Measurements from ENCODE around the gene HBP1. TPM values are rescaled to one million over a fixed set of nuclear protein-coding genes. Genes with fewer than 3 reads are reported as not detected.
"Not testable (repeated sequence)": the region's sequence is repeated elsewhere in the genome, so short reads cannot be mapped to it uniquely, and the experiment has no call there.

Gene HBP1
- polyA plus RNA-seq, 4 donors: 113 to 136 (median 128) TPM

DNA sequence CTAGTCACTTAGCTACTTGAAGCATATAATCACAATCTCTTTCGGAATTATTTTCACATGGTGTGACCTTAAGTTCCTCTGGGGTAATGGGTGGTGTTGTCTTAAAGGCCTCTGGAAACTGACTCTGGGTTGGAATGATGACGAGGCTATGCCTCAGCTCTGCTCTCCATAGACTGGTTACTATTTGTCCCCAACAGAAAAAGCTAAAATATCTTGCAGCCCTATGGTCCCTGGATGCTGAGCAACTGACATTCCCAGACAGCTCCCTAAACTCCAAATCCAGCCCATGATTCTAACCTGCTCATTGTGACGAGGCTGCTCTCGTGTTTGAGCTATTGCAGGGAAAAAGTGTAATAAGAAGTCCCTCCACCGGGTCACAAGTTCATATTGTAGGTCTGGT, 51.6 kb downstream of the HBP1 start:
- no peak for DNase-seq (ENCODE audit: low read depth in 4 of 4, low spot score in 3 of 4)

DNA sequence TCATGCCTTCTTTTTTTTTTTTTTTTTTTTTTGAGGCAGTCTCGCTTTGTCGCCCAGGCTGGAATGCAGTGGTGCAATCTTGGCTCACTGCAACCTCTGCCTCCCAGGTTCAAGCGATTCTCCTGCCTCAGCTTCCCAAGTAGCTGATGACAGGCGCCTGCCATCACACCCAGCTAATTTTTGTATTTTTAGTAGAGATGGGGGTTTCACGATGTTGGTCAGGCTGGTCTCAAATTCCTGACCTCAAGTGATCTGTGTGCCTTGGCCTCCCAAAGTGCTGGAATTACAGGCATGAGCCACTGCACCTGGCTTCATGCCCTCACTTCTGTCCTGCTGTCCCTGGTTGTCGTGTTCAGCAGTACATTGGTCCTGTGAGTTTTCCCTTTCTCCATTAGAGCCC, 52.0 kb downstream of the HBP1 start:
- not testable (repeated sequence) for DNase-seq (ENCODE audit: low read depth in 4 of 4, low spot score in 3 of 4)

DNA sequence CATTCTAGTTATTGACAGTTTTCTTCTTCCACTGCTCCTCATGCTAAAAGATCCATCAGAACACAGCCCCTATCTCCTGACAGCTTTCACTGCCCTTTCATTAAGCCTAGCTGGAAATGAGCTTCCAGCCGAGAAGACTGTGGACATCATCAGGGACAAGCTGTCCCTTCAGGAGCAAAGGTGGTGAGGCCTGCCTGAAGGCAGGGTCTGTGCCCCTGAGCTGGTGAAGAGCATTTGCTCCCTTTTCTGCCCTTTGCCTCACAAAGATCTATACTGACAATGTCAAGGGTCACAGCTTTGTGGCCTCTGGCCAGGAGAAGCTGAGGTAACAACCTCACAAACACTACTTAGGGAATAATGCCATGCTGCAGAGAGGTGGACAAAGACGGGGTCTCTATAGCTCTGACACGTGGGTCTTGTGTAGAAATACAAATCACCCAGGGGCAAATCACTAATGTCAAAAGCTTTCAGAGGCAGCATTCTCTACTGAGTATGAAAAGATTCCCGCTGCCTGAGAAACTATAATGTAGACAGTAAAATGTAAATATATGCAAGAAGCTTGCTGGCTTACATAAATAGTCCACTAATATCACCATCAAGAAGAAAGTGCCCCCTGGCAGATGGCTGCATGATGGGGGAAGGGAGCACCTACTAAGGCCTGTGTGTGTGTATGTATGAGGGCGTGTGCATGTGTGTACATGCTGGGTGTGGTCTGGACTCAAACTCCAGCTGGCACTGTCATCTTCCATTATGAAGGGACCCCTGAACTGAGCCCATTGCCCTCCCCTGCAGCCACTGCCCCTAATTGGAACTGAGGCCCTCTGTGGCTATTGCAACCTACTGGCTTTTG, 55.8 kb downstream of the HBP1 start:
- DNase-seq (ENCODE audit: low read depth in 4 of 4, low spot score in 3 of 4): no peak

DNA sequence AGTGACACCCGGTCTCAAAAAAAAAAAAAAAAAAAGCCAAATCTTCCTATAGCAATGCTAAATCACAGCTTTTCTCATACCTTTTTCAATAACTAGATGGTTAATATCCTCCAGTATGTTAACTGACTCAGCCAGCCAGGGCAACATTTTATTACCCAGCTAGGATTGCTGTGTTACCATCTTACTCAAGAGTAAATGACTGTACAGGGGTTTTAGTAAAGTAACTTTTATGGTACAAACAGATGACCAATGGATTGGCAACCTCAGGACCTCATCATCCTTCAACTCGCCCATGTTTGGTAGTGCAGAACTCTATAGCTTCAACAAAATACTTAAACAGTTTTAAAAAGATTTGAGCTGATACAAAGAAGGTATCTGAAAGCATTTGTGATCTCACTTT, 59.5 kb downstream of the HBP1 start:
- DNase-seq (ENCODE audit: low read depth in 4 of 4, low spot score in 3 of 4): no peak

DNA sequence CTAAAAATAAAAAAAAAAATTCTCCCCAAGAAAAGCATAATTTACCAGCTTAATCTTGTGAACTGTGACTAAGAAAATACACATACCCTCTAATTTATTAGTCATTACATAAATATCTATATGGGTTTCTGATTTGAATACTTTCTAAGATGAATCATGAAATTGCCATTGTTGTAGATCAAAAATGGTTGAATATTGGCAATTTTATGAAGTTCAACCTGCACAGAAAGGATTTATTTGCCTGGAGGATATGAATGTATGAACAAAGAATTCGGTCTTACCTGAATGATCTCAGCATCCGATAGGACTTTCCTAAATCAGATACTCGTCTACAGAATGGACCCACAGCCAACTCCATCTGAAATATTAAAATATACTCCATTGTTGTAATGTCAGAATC, 61.5 kb downstream of the HBP1 start:
- no peak for DNase-seq (ENCODE audit: low read depth in 4 of 4, low spot score in 3 of 4)

DNA sequence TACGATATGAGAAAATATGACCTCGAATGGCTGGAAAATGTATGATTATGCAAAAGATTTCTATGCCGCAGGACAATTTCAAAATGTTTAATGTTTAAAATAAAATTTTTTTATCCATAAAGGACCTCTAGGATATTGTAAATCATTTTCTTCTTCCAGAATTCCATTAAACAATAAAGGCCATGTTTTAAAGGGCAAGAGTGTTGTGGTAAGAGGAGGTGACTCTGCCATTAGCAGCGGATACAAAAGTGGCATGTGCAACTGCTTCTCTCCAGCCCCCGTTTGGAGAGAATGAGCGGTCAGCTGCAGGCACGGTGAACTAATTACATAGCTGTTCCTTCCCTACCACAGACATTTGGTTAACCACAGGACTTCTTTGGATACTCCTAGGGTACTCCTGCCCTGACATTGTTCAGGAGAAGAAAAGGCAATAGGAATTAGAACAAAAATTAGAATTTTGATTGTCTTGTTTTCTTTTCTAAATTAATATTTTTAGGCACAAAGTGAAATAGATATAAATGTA, 63.8 kb downstream of the HBP1 start:
- no peak for DNase-seq (ENCODE audit: low read depth in 4 of 4, low spot score in 3 of 4)

DNA sequence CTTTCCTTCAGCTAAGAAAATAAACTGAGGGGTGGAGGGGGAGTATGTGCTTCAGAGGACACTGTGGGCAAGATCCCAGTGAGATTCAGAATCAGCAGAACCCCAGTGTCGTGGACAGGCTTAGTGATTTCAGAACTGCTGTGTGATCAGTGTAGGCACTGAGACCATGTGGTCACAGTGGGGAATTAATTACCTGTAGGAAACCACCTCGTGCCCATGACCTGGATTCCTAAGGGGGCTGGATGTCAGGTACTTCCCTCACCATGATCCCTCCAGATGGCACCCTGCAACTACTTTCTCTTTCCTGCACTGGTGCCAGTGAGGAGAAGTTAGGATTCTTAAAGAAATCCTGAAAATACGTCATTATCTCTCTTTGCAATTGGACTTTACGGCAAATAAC, 64.4 kb downstream of the HBP1 start:
- no peak for DNase-seq (ENCODE audit: low read depth in 4 of 4, low spot score in 3 of 4)

DNA sequence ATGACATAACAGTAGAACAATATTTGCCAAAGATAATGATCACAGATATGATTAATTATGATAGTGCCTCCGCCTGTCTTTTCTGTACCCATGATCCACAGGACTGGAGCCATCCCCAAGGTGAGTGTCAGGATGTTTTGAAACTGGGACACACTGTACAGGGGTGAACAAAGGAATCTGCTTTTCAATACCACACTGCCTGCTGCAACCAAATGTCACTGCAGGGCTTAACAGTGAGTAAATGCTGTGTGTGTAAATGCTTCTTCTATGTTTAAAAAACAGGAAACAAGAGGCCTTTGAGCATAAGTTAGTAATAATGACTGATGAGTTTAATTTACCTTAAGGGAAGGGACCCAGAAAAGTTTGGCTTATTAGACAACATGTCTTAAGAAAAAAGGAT, 65.2 kb downstream of the HBP1 start:
- no peak for DNase-seq (ENCODE audit: low read depth in 4 of 4, low spot score in 3 of 4)

DNA sequence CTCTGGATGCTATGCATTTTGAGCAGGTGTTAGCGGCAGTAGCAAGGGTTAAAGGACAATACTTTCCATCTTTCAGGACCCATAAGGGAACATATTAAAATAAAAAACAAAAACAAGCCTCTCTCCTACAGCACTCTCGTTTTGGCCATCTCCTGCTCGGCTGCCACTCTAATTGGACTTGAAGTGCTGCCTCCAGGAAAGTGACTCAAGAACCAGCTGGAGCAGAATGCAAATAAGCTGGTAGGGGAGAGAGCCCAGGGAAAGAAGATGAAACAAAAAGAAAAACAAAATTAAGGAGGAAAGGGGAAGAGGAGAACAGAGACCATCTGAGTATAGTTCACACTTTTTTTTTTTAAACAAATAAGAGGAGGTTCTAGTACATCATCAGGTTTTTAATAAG, 65.6 kb downstream of the HBP1 start:
- no peak for DNase-seq (ENCODE audit: low read depth in 4 of 4, low spot score in 3 of 4)

DNA sequence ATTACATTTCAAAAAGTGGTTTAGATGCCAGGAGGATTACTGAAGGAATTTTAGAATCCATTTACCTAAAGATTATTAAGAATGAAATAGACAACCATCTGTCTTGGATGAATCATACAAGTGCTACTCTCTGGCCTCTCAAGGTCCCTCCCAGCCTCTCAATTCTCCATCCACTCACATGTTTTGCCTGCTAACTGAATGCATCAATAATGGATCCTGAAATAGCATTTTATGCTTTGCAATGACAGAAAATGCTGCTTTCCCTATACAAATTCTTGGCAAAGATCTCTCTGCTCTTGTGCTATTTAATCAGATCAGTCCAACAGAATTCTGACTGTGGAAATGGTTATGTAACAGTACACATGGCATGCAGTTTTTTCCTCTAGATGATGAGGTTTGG, 68.1 kb downstream of the HBP1 start:
- no peak for DNase-seq (ENCODE audit: low read depth in 4 of 4, low spot score in 3 of 4)

DNA sequence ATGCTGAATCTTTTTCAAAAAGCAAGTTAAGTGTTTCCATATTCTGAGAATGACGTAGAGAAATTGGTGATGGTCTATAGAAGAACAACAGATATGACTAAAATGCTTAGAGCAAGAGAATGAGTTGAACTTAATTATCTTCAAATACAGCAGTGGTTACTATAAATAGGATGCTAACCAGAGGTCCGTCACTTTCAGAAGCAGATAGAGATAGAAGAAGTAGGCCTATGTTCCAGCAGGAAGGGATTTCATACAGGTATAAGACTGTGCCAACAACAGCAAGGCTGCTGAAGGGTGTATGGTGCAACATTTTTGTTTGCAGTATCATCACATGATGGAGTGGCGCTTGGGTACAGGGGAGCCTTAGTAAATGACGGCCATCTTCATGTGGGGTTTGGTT, 68.6 kb downstream of the HBP1 start:
- no peak for DNase-seq (ENCODE audit: low read depth in 4 of 4, low spot score in 3 of 4)

DNA sequence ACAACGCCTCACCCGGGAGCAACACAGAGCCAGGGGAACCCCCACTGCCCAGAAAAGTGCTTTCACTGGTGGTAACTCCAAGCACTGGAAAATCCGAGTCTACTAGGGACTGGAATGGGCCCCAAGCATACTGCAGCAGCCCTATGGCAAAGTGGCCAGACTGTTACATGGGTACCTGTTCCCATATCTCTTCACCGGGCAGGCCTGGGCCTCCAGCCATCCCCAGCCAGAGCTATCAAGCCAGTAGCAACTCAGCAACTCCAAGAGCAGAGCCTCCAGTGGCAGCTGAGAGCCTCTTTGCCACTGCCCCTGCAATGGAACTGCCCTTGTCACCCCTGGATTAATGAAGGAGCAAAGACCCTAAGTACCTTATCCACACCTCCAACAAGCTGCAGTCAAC, 73.5 kb downstream of the HBP1 start:
- DNase-seq (ENCODE audit: low read depth in 4 of 4, low spot score in 3 of 4): no peak

DNA sequence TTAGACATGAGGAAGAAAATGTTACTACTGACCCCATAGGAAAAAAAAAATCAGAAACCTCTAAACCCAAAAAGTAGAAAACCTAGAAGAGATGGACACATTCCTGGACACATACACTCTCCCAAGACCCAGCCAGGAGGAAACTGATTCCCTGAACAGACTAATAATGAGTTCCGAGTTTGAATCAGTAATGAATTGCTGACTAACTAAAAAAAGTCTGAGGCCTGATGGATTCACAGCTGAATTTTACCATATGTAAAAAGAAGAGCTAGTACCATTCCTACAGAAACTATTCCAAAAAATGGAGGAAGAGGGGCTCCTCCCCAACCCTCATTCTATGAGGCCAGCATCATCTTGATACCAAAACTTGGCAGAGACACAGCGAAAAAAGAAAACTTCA, 75.8 kb downstream of the HBP1 start:
- DNase-seq (ENCODE audit: low read depth in 4 of 4, low spot score in 3 of 4): no peak

DNA sequence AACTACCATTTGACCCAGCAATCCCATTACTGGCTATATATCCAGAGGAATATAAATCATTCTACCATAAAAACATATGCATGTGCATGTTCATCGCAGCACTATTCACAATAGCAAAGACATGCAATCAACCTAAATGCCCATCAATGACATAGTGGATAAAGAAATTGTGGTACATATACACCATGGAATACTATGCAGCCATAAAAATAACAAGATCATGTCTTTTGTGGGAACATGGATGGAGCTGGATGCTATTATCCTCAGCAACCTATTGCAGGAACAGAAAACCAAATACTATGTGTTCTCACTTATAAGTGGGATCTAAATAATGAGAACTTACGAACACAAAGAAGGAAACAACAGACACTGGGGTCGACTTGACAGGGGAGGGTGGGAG, 78.0 kb downstream of the HBP1 start:
- not testable (repeated sequence) for DNase-seq (ENCODE audit: low read depth in 4 of 4, low spot score in 3 of 4)

DNA sequence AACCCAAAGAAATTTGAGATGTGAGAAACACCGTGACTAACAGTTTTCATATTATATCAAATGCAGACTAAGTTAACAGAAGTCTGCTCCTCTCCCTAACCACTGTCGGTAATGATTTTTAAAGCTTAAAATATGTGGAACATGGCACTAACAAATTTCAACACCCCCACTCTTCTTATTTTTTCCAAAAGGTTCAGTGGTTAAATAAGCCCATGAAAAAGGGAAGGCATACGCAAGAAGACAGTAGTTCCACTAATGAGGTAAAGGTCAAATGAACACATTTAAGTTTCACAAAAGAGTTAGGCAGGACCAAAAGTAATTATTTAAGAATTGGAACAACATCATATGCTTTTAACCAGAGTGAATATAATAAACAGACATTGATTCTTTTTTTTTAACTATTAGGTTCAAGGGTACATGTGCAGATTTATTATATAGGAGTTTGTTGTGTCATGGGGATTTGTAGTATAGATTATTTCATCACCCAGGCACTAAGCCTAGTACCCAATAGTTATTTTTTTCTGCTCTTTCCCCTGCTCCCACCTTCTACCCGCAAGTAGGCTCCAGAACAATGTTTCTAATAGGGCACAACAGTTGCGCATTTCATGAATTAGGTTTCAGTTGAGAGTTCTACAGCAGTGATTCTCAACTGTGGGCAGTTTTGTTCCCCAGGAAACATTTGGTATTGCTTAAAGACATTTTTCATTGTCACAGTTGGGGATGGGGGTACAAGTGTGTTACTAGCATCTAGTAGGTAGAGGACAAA, 79.9 kb downstream of the HBP1 start:
- no peak for DNase-seq (ENCODE audit: low read depth in 4 of 4, low spot score in 3 of 4)

DNA sequence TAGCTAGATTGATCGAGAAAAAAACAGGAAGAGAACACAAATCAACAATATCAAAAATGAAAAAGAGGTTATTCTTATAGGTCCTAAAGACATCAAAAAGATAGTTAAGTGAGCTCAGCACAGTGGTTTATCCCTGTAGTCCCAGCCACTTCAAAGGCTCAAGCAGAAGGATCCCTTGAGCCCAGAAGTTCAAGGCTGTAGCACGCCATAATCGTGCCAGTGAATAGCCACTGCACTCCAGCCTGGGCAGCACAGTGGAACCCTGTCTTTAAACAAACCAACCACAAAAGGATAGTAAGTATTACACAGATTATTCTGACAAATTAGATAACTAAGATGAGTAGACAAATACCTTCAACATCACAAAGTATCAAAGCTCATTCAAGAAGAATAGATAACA, 83.2 kb downstream of the HBP1 start:
- DNase-seq (ENCODE audit: low read depth in 4 of 4, low spot score in 3 of 4): no peak

Other genes with a start within 250 kb of the HBP1 start
- 10 to 100 TPM; 21.1 to 50.9 (median 40.1) TPM for gene PRKAR2B, start 124.3 kb upstream of the HBP1 start, polyA plus RNA-seq (ENCODE audit: insufficient read length in 4 of 4)